Measurements from ENCODE around the gene HOXC12.

HOXC12 gene

DNA sequence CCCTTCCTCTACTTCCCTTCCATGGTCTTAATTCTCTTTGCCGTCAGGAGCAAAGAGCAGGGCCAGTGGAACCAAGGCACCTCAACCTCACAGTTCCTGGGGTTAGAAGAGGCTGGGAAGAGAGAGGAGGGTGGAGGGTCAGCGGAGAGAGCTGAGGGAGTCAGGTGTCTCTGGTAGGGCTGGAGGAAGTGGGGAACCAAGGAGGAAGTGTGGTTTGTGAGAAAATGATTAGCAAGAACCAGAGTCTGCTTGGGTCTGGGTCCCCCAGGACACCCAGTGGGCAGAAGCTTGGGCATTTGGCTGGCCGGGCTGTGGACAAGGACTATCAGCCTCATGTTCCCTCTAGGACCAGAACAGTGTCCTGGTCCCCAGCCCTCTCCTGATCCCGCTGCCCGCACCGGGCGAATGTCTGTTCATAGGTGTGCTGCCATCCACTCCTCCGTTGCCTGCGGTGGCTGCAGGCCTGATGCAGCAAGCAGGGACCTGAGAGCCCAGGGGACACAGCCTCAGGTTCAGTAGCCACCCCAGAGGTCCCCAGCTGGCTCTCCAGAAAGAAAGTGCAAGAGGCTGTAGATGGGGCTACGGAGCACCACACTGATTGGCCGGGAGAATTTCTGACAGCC, 2.3 kb downstream of the HOXC12 start:
- no peak for DNase-seq (ENCODE audit: low spot score)

DNA sequence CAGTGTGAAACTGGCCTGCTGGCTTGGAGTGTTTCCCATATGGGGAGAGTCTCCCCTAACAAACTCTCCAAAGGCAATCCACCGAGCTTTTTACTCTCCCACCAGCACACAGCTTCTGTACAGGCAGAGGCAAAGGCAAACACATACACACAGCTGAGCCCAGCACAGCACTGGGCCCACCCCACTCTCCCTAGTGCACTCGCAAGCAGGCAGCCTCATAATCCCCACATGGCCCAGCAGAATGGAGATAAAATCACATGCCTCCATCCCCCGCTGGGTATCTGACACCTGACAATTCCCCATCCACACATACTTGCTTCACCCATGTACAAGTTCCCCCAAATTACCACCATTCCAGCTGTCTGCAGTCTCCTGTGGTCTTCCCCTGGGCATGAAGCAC, 3.4 kb downstream of the HOXC12 start:
- DNase-seq (ENCODE audit: low spot score): no peak

GRCh38 chr12:53959314-53959713, 4.6 kb downstream of the HOXC12 start:
- no peak for DNase-seq (ENCODE audit: low spot score)

DNA sequence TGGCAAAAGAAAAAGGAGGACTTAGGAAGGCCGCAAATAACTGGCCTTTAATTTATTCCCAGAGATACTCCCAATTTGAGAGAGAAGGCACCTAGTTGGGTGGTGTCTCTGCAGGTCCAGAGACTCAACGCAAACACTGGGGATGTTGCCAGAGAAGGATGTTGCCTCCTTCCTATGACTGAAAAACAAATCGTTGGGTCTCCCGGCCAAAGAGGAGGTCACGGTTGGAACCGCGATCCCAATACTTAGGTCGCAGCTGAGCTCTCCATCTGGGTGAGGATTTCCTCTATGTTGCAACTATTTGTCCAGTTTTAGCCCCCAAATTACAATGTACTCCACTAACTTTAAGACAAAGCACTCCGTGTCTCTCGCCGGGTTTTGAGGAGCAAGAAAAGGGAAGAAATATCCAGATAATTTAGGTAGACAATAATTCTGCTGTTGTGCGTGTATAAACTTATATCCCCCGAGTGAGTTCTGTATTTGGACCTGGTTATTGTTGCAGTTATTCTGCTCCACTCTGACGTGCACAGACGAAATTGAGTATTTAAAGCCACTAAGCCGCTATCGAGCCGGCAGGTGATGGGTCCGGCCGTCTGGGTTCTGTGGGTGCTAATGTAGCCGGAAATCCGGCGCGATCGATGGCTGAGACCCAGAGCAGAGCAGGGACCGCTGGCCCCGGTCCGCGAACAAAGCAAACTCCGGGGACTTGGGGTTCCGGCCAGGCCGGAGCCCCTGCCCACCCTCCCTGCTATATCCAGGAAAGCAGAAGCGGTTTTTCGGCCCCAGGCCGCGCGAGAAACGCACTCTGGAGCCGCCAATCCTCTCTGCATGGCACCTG, 5.7 kb downstream of the HOXC12 start:
- no peak for DNase-seq (ENCODE audit: low spot score)

DNA sequence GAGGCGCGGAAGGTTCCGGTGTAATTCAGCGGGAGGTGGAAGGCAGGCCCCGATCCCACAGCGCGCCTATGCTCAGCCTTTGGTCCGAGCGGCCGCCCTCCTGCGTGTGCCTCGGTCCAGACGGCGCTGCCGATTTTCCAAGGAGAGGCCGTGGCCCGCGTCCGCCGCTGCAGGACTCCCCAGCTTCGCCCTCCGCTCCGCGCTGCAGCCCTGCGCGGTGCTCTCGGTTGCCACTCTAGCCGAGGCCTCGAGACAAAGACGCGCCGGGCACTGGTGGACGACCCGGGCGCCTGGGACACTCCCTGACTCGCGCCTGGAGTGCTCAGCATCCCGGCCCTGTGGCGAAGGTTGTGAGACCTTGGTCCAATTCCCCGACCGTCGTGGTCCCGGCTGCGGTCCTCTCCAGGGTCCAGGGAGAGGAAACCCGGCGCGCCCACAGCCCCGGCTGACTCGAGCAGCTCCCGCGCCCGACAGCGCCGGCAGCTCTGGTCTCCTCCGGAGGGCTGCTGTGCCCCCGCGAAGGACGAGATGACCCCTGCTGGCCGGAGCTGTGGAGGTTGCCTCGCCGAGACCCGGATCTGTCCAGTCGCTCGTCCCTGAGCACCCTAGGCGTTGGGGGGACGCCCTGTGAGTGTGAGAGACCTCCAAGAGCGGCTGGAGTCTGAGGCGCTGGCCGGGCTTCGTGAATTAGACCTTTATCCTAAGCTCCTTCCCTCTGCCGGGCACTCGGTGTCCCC, 6.5 kb downstream of the HOXC12 start:
- no peak for DNase-seq (ENCODE audit: low spot score)

DNA sequence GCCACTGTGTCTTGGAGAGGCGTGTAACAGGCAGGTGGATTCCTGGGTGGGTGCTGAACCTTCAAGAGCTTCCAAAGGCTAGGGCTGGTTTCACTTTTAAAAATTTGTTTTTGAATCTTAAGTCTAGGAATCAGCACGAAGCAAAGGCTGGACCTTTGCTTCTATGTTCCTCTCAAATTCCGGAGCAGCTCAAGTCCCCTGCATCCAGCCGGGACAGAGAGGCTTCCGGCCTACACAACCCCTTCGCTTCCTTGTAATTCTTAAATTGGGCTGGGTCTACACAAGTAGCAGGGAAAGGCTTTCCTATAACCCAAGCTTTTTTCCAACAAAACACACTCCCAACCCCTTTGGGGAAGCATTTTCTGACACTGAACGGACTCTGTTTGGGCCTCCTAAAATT, 8.3 kb downstream of the HOXC12 start:
- DNase-seq (ENCODE audit: low spot score): no peak

- DNase-seq (ENCODE audit: low spot score): no peak
Measured at GRCh38 chr12:53963434-53964314, 9.0 kb downstream of the HOXC12 start.

GRCh38 chr12:53964315-53964713, 9.6 kb downstream of the HOXC12 start:
- no peak for DNase-seq (ENCODE audit: low spot score)

DNA sequence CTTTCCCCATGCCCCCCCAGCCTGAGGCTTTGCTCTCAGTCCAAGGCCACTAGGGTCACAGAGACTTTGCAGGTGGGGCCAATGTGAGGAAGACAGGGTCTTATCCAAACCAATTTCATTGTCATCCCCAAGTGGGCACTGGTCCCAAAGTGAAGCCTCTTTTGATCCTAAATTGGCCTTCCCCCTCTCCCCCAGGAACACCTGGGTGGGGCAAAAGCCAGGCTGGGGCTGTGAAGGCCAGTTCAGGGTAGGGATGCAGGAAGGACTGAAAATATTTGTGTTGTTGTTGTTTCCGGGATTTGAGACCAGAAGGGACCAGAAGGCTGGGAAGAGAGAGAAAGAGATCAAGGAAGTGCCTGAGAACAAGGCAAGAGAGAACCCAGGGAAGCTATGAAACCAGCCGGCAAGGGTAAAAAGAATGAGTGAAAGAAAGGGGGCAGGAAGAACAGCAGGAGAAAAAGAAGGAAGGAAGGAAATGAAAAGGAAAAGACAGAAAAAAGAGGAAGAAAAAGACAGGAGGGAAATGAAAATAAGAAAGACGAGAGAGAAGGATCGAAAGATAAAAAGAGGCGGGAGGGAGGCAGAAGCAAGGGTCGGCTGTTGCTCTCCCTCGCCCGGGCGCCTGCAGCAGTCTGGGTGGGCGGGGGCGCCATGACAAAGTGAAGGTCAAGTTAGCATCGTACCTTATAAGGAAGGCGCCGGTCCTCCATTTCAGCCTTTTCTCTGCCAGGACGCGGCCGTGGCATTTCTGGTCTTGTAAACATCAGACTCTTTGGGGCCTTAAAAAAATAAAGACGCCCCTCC, 10.8 kb downstream of the HOXC12 start:
- DNase-seq (ENCODE audit: low spot score): no peak

- DNase-seq (ENCODE audit: low spot score): no peak
Measured at GRCh38 chr12:53966085-53966384, 11.3 kb downstream of the HOXC12 start.

DNA sequence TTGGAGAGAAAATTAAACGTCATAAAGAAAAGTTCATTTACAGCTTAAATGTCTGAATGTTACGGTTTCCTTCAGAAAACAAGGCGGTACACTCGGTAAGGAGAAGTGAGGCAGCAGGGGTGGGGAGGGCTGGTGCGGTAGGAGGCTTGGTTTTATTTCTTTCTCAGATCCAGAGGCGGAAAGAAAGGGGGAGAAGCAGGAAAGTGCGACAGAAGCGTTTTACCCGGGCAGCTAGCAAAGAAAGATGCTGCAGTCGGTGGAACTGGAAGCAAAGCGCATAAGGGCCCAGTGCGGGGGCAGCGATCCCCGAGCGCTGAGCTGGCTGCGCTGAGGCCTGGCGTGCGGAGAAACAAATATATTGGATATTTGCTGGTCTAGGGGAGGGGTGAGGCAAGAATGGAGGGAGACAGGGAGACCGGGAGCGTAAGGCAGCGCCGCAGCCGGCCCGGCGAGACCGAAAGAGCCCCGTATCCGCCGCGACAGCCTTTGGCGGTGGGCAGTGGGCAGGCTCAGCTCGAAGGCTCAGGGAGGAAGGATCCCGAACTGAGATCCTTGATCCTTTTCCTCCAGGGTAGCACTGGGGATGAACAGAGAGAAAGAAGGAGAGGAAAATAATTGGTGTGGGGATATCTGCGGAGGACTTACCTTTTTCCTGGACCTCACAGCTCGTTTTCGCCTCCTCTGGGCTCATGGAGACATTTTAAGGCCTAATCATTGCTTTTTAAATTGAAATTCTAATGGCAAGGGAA, 11.9 kb downstream of the HOXC12 start:
- no peak for DNase-seq (ENCODE audit: low spot score)

- no peak for DNase-seq (ENCODE audit: low spot score)
Measured at GRCh38 chr12:53967421-53967925, 12.8 kb downstream of the HOXC12 start.

DNA sequence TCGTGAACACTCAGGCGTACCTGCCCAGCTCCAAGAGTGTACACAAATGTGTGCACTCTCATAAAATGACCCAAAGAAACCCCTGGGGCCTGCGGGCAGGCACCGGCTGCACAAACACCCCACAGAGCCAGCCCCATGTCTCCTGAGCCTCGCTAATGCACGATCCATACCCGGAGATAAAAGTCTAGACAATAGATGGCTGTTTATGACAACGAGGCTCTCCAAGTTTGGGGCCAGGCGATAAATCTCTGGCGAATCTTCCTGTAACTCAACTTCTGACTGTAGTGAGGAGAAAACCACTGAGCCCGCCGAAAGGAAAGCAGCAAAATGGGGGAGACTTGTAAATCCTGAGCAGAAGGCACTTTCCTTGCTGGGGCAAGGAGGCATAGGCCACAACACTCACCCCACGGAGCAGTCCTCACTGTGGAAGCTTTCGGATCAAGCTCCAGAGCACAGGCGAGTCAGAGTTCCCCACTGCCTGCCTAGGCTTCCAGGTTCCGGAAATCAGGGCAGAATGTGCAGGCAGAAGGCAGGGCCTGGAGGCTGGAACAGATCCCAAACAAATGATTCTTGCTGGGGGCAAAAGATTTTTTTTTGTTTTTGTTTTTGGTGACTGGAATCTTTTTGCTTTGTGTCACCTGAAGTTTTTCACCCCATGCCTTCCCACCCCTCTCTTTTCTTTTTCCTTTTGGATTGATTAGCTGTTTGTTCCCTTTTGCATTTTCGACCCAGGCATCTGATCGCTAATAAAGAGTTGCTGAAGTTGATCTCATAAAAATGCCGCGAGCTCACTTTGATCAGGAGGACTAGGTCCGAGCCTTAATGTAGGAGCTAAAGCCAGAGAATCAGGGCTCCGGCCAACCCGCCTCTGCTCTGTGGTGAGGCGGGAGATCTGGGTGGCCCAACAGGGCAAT, 13.8 kb downstream of the HOXC12 start:
- no peak for DNase-seq (ENCODE audit: low spot score)

DNA sequence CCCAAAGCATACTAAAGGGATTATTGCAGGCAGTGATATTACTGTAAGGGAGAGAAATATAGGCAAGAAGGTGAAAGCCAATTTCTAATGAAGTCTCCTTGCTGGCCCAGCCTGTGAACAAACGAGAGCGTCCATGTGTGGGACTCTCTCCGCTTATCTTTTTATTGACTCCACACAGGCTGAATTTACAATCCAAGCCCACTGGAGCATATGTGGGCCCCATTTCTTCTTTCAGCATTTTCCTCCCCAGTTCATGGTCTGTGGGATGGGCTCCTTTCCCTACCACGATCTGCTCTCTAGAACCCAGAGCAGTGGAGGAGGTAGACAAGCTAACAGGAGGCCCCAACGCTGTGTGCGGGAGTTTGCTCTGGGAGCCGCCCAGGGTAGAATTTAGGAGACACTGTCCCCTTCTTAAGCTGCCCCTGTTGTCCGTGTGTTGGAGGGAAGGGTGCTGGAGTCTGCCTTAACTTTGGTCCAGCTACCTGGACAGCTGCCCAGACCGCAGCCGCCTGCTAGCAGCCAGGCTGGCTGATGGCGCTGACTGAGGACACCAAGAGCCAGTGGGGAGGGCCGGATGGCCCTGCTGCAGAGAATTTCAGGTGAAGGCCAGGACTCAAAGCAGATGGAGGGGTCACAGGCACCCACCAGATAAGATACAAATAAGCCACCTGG, 15.0 kb downstream of the HOXC12 start:
- no peak for DNase-seq (ENCODE audit: low spot score)

DNA sequence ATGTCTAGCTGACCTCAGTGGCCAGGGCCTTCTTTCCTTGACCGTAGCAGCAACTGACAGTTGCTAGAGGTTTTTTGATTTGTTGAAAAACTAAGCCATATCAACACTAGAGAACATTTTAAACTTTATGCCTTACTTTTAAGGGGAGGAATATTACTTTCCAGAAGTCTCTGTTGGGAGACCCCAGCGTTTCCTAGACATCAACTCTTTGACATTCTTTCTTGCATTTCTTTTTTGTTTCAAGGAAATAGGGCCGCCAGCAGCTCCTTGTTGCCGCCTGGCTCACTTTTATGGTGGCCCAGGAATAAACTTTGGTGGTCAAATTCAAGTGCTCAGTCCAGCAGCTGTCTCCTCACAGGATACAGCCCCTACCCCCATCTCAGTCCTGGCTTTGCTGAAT, 15.7 kb downstream of the HOXC12 start:
- DNase-seq (ENCODE audit: low spot score): no peak

DNA sequence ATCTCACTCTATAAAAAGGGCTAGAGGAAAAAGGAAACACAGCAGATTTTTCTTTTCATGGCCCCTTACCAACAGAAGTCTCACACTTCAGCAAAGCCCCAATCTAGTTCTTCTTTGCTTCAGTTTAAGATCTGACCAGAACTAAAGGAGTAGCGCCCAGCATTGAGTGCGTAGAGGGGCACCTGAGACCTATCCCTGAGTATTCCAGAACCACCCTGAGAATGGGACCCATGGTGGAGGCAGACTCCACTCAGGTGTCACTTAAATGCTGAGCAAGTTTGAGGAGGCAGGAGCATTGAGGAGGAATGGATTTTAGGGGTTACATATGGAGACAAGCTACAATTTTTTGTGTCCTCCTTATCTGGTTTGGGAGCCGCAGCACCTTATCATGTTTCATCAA, 16.4 kb downstream of the HOXC12 start:
- DNase-seq (ENCODE audit: low spot score): no peak

GRCh38 chr12:53971686-53972085, 17.0 kb downstream of the HOXC12 start:
- DNase-seq (ENCODE audit: low spot score): no peak

GRCh38 chr12:53972152-53972702, 17.5 kb downstream of the HOXC12 start:
- DNase-seq (ENCODE audit: low spot score): no peak

Data from GM03348 (cell line).